ENCODE data around the gene SDR39U1. TPM values are rescaled to one million over a fixed set of nuclear protein-coding genes. Genes with fewer than 3 reads are reported as not detected.

SDR39U1 gene
- total RNA-seq, 2 donors from 2014 or later: 49.2 to 55.1 TPM

- peaks cover 0 to 15% of the 10 kb centered on the region in 2 donors for H3K4me1 ChIP-seq
- H3K27me3 ChIP-seq: no peaks in the 10 kb centered on the region
- H3K27ac ChIP-seq: no peak overlapping the region
- no peak for DNase-seq (ENCODE audit: low spot score)
- TF ChIP-seq CTCF (IDR thresholded peaks at IDR 0.05): no peak
- no peak overlapping the region for H3K4me3 ChIP-seq
- H3K36me3 ChIP-seq: no peaks in the 10 kb centered on the region
- no peaks in the 10 kb centered on the region for H3K9me3 ChIP-seq
Observed at GRCh38 chr14:24390701-24391468, 51.7 kb downstream of the SDR39U1 start.

Other genes starting within 250 kb of the SDR39U1 start
- 10 to 100 TPM; 23.5 to 42.7 TPM for gene TM9SF1, start 247.3 kb downstream of the SDR39U1 start, total RNA-seq
- gene TSSK4, start 237.1 kb downstream of the SDR39U1 start, total RNA-seq: not detected
- gene CHMP4A, start 229.3 kb downstream of the SDR39U1 start, total RNA-seq: 10 to 100 TPM; 31.6 to 63.0 TPM
- gene MDP1, start 226.7 kb downstream of the SDR39U1 start, total RNA-seq: 10 to 100 TPM; 15.5 to 19.7 TPM
- 100 to 1,000 TPM; 184 to 206 TPM for gene NEDD8, start 210.4 kb downstream of the SDR39U1 start, total RNA-seq
- 10 to 100 TPM; 28.1 to 31.7 TPM for gene GMPR2, start 209.8 kb downstream of the SDR39U1 start, total RNA-seq
- 10 to 100 TPM; 28.2 to 36.3 TPM for gene TINF2, start 200.2 kb downstream of the SDR39U1 start, total RNA-seq
- gene TGM1, start 179.6 kb downstream of the SDR39U1 start, total RNA-seq: 10 to 100 TPM; 11.9 to 36.9 TPM
- gene RABGGTA, start 171.2 kb downstream of the SDR39U1 start, total RNA-seq: 10 to 100 TPM; 21.3 to 22.2 TPM
- 10 to 100 TPM; 10.1 to 13.7 TPM for gene DHRS1, start 143.0 kb downstream of the SDR39U1 start, total RNA-seq
- gene NOP9, start 142.9 kb downstream of the SDR39U1 start, total RNA-seq: 10 to 100 TPM; 13.9 to 15.5 TPM
- 1 to 10 TPM; 2.0 to 6.6 TPM for gene CIDEB, start 134.8 kb downstream of the SDR39U1 start, total RNA-seq
- gene LTB4R2, start 132.6 kb downstream of the SDR39U1 start, total RNA-seq: 1 to 10 TPM in 1 of 2 donors, under 1 TPM in 1; 0.98 to 1.4 TPM
- gene LTB4R, start 131.3 kb downstream of the SDR39U1 start, total RNA-seq: 1 to 10 TPM; 1.9 to 3.0 TPM
- gene ADCY4, start 107.7 kb downstream of the SDR39U1 start, total RNA-seq: 10 to 100 TPM; 17.1 to 25.5 TPM
- gene RIPK3, start 102.8 kb downstream of the SDR39U1 start, total RNA-seq: 1 to 10 TPM; 1.9 to 3.8 TPM
- gene NFATC4, start 74.6 kb downstream of the SDR39U1 start, total RNA-seq: 10 to 100 TPM; 12.5 to 13.4 TPM
- 10 to 100 TPM in 1 of 2 donors, 1 to 10 TPM in 1; 6.0 to 10.1 TPM for gene NYNRIN, start 43.8 kb downstream of the SDR39U1 start, total RNA-seq
- 1 to 10 TPM in 1 of 2 donors, under 1 TPM in 1; 0.48 to 1.4 TPM for gene CBLN3, start 13.1 kb downstream of the SDR39U1 start, total RNA-seq
- 10 to 100 TPM; 16.3 to 23.0 TPM for gene KHNYN, start 12.8 kb downstream of the SDR39U1 start, total RNA-seq
- not detected for gene CMA1, start 65.5 kb upstream of the SDR39U1 start, total RNA-seq
- not detected for gene CTSG, start 133.5 kb upstream of the SDR39U1 start, total RNA-seq
- gene GZMH, start 166.9 kb upstream of the SDR39U1 start, total RNA-seq: under 1 TPM in 1 of 2 donors, not detected in 1; 0.93 TPM
- gene GZMB, start 191.4 kb upstream of the SDR39U1 start, total RNA-seq: 1 to 10 TPM in 1 of 2 donors, not detected in 1; 2.0 TPM